GM19397 (cell line): ENCODE measurements around the gene WFDC9.
"Not testable (repeated sequence)": the region's sequence is repeated elsewhere in the genome, so short reads cannot be mapped to it uniquely, and the experiment has no call there.

ENCODE experiments used
- ATAC-seq: cut with Tn5 transposase; IDR thresholded peaks from one replicate; pipeline ENCODE4 v1.9.1; 2021; ENCODE audit warnings: mild to moderate bottlenecking, moderate library complexity; ENCODE audit not compliant: unreplicated experiment

The WFDC9 gene

GRCh38 chr20:45631184-45631583, at the start of gene WFDC9:
TSS of gene WFDC9 (minus strand) at chr20:45631284. CDS start at chr20:45610181, 21,103 bp downstream.
- ATAC-seq, result no peak

- no peak for ATAC-seq
Measured at GRCh38 chr20:45679650-45680049, 48.6 kb upstream of the WFDC9 start.

DNA sequence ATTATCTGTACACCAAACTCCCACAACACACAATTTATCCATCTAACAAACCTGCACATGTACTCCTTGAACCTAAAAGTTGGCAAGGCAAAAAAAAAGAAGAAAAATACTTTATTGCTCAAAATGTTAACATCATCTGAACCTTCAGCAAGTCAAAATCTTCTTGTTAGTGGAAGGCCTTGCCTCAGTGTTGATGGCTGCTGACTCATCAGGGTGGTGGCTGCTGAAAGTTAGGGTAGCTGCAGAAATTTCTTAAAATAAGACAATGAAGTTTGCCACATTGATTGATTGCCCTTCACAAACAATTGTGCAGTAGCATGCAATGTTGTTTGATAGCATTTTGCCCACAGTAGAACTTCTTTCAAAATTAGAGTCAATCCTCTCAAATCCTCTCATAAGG, 41.7 kb upstream of the WFDC9 start:
- no peak for ATAC-seq

DNA sequence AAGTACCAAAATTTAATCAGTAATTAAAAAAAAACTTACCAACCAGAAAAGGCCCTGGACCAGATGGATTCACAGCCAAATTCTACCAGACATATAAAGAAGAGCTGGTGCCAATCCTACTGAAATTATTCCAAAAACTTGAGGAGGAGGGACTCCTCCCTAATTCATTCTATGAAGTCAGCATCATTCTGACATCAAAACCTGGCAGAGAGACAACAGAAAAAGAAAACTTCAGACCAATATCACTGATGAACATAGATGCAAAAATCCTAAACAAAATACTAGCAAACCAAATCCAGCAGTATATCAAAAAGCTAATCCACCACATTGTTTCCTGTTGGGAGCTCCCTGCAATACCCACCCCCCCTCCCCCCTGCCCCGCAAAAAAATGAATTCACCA, 39.1 kb upstream of the WFDC9 start, which contains the start of gene WFDC11:
Gene WFDC11, minus strand, starts transcription at position 101 of the 400 bp plus-strand sequence. CDS start 19,639 bp downstream, outside the sequence.
- no peak for ATAC-seq

DNA sequence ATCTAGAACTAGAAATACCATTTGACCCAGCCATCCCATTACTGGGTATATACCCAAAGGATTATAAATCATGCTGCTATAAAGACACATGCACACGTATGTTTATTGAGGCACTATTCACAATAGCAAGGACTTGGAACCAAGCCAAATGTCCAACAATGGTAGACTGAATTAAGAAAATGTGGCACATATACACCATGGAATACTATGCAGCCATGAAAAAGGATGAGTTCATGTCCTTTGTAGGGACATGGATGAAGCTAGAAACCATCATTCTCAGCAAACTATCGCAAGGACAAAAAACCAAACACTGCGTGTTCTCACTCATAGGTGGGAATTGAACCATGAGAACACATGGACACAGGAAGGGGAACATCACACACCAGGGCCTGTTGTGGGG, 26.0 kb upstream of the WFDC9 start:
- not testable (repeated sequence) for ATAC-seq

GRCh38 chr20:45651726-45652125, 20.6 kb upstream of the WFDC9 start:
- ATAC-seq, result not testable (repeated sequence)

DNA sequence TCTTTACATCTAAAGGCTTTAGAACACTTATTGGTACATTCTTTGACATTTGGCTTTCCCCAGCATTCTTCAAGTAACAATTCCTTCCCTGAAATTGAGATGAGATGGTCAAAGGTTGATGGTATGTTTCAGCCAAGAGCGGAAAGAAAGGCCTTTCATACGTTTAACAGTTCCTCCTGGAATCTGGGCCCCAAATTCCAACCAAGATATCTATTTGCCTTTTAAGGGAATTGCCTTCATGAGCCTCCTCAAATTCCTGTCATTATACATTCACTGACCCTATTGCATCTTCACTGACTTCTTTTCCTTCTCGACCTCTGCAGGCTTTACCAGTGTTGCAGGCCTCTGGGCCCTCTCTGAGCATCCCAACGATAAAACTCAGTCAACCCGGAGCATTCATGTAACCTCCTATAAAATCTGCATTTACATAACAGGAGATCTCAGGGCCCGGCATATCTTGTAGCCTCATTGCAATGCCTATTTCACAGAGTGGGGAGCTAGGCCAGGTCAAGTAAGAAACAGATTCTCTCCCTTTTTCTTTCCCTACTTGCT, 18.3 kb upstream of the WFDC9 start:
- ATAC-seq, result no peak

GRCh38 chr20:45647441-45648050, 16.5 kb upstream of the WFDC9 start:
- ATAC-seq, result no peak

- ATAC-seq, result no peak
Measured at GRCh38 chr20:45646875-45647274, 15.8 kb upstream of the WFDC9 start.

GRCh38 chr20:45645869-45646268, 14.8 kb upstream of the WFDC9 start:
- not testable (repeated sequence) for ATAC-seq

- ATAC-seq, result not testable (repeated sequence)
Measured at GRCh38 chr20:45641076-45641475, 10.0 kb upstream of the WFDC9 start.

DNA sequence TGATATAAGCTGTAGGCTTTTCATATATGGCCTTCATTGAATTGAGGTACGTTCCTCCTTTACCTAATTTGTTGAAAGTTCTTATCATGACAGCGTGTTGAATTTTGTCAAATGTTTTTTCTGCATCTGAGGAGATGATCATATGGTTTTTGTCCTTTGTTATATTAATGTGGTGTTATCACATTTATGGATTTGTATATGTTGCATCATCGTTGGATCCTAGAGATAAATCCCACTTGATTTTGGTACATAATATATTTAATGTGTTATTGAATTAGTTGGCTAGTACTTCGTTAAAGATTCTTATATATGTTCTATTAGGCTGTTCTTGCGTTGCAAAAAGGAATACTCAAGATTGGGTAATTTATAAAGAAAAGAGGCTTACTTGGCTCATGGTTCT, 8.6 kb upstream of the WFDC9 start:
- no peak for ATAC-seq

DNA sequence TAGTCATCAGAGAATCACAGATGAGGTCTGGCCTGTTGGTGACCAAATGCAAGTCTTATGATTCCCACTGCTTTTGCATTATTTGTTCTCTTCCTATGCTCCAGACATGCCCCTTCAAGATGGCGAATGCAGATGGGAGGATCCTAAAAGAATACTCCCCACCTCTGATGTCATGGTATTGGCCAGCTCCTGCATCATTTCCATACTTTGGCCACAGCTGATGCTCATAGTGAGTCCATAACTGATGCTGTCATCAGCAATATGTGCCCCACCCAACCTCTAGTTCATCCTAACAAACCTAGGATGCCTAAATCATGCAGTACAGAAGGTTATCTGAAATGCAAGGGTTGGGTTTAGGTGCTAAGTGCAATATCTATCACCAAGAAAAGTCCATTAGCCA, 5.4 kb upstream of the WFDC9 start:
- no peak for ATAC-seq

DNA sequence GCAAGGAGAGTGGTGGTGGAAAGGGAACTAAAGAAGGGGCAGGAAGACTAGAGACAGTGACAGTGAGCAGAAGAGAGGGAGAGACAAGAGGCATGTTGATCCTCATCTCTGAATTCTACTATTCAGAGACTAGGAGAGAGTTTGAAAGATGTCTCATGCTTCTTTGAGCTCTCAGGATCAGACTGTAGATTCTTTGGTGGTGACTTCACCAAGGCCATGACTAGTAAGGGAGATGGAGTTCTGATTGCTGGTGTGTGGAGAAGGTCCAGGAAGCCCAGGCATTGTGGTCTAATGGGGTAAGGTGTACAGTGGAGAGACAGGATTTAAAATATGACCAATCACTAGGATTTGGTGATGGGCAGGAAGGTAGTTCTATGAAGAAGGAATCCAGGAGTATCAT, 713 bp downstream of the WFDC9 start:
- ATAC-seq, result no peak

GRCh38 chr20:45629496-45630100, 1.5 kb downstream of the WFDC9 start, which contains the start of gene WFDC10A:
TSS of gene WFDC10A (plus strand) at chr20:45629739. CDS start at chr20:45629814, 75 bp downstream.
- ATAC-seq, result no peak

GRCh38 chr20:45626540-45626939, 4.5 kb downstream of the WFDC9 start:
- ATAC-seq, result no peak

DNA sequence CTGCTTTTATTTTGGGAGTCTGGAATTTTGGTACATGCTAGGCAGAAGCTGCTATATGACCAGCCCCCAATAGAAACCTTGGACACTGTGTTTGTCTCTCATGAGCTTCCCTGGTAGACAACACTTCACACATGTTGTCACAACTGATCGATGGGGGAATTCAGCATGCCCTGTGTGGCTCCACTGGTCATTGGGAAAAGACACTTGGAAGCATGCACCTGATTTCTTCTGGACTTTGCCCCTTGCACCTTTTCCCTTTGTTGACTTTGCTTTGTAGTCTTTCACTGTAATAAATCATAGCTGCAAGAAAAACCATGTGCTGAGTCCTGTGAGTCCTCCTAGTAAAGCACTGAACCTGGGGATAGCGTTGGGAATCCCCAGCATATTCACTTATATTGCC, 9.5 kb downstream of the WFDC9 start:
- ATAC-seq, result no peak

GRCh38 chr20:45617591-45617990, 13.5 kb downstream of the WFDC9 start:
- ATAC-seq, result no peak

DNA sequence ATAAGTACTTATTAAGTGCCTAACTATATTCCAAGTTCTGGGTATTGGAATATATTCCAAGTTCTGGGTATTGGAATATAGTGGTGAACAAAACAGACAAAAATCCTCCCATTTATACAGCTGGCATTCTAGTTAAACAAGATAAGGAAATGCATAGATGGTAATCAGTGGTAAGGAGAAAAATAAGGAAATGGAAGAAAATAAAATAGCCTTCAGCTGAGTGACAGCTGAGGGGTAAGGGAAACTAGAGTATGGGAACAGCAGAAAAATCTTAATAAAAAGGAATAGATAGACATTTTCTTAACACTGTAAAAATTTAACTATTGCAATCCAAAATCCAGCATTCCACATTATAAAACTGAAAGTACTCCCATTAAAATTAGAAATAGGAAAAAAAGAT, 18.8 kb downstream of the WFDC9 start:
- ATAC-seq, result no peak

DNA sequence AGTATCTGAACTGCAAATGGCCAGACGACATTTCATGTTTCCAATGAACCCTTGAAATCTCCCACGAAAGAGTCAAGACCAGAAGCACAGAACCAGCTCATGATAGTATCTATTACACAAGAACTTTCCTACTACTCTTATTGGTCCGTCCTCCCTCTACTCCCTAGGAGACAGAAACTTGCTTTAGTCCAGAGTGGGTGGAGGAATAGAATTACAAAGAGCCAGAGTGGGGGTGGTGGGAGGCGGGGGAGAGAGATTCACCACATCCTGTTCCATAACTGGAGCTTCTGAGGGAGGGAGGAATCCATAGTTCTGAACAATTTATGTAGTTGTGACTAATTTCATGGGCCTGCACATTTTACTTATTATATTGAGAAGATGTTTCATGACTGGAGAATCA, 20.0 kb downstream of the WFDC9 start:
- no peak for ATAC-seq

DNA sequence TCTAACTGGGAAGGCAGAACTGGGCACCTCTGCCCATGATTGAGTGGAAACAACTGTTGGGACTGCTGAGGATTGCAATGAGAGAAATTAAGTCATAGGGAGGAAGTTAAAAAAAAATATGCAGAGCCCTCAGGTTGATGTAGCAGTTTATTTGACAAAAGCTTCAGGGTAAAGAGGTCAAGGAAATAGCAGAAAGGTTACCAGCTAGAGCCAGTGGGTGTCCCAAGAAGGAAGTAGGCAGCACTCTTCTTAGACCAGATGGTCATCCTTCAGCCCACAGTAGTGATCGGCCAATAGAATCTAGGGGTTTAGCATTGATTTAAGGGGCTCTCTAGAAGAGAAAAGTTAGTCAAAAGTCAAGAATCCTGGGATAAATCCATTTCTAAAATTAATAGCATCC, 23.3 kb downstream of the WFDC9 start:
- ATAC-seq, result no peak

- ATAC-seq, result no peak
Measured at GRCh38 chr20:45595235-45595634, 35.8 kb downstream of the WFDC9 start.
